GM18907 (cell line): ENCODE data around the gene MEGF11.
A peak's percentile ranks its signal among the peaks of the same experiment; 100 is the strongest.

Experiments used
- ATAC-seq: cut with Tn5 transposase; IDR thresholded peaks from one replicate; pipeline ENCODE4 v1.9.1; 2021; ENCODE audit warnings: mild to moderate bottlenecking, moderate library complexity; ENCODE audit not compliant: unreplicated experiment

The MEGF11 gene

DNA sequence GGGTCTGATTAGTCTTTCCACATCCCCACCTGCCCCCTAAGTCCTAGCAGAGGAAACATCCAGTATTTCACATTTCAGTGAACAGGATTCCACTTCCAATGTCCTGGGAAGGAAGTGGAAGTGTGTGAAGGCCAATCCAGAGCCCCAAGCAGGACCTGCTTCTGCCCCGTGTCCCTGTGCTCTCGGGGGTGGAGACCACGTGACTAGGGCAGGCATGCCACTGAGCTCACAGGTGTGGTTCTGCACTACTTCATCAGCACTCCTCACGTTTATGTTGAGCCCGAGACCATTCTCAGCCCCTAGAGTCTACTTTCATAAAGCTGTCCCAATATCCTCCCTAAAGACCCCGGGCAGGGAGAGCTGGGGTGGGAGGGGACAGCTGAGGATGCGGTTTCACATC, 299.9 kb downstream of the MEGF11 start:
- no peak for ATAC-seq

DNA sequence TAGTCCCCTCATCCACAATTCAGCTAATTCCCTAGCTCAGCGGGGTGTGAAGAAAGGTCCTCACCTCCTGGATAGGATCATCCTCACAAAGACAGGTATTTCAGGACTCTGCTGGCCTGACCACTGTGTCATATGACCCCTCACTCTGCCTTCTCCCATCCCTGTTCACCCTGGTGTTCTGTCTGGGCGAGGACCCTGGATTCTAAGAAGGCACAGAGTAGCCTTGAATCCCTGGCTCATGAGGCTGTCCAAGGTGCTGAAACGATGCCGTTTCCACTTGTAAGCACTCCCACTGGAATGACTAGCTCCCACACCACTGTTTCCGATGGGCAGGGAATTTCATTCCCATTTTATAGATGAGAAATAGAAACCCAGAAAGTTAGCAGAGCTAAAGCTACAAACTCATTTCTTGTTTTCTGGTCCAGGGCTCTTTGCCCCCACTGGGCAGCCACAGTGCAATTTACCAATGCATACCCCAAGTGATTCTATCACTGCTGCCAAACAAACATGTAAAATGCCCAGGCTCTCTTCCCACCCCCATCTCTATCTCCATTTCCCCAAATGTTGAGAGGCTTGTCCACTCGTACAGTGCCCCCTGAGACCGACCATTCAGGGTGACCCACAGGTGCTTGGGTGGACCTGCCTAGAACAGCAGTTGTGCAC, 301.0 kb downstream of the MEGF11 start:
- ATAC-seq, result no peak

DNA sequence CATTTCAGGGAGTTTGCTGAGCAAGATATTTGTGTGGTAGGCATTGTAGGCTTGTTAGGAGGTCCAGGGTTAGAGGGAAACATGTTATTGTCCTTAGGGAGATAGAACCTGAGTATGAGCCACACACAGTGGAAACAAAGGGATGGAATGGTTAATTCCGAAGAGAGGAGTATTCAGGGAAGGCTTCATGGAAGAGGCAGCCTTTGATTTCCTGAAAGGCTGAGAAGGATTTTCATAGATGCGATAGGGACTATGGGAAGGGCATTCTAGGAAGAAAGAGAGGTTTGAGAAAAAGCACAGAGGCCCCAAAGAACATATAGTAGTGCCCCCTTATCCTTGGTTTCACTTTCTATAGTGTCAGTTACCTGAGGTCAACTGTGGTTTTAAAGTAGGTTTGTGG, 302.5 kb downstream of the MEGF11 start:
- no peak for ATAC-seq

DNA sequence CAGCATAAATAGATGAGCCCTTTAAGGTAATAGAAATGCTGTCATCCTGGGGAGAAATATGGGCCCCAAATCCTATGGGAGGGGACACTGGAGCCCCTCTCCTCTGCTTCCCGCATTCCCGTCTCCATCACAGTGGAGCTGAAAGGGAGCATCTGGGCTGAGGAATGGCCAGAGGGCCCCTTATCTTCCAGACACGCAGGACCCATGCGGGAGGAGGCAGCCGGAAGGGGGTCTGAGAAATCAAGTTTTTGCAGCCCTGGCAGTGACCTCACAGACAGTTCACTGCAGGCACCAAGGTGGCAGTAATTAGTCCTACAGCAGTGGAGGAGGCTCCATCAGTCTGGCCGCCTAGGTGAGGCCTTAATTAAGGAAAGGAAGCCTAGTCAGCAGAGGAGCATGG, 304.1 kb downstream of the MEGF11 start:
- no peak for ATAC-seq

DNA sequence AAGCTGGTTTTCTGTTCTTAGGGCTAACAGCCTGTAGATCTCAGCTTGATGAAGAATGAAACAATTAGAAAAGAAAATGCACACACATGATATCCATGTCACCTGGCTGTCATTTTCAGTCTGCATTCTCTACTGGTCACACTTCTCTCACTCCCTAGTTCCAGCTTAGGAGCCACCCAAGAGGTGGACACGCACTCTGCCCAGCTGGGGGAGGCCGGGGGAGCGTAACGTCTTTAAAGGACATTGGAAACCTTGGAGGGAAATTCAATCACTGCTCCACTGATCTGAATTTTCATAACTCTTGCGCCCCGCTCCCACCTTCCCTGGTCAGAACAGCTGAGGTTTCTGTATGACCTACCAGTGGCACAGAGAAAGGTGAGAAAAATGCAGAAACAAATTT, 304.5 kb downstream of the MEGF11 start:
- ATAC-seq, result no peak

DNA sequence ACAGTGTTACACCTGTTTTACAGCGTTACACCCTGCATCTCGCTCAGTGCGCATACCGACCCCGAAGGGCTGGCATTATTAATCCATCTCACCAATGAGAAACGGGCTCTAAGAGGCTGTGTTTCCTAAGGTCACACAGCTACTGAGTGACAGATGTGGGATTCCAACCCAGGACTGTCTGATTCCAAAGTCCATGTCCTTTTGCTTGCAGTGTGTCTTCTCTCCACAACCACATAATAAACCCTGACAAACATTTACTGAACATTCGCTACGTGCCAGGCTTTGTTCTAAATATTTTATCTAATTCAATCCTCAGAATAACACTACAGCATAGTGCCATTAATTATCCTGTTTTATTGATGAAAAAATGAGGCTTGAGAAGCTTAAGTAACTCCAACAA, 305.2 kb downstream of the MEGF11 start:
- no peak for ATAC-seq

DNA sequence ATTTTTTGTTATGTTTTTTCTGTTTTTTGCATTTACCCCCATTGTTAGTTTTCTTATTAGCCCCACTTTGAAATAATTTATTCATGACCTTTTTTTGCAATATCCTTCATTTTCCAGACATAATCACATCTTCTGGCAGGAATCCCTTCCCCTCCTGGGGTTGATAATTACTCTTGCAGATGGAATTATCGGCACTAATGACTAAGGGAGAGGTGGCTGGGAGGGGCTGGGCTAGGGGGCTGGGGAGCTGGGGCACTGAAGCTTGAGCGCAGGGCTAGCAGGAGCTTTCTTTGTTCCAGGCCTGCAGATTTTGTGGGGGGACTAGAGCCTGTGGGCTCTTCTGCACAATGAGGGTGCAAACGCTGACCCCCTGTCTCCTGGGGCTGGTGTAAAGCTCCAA, 306.5 kb downstream of the MEGF11 start:
- no peak for ATAC-seq

DNA sequence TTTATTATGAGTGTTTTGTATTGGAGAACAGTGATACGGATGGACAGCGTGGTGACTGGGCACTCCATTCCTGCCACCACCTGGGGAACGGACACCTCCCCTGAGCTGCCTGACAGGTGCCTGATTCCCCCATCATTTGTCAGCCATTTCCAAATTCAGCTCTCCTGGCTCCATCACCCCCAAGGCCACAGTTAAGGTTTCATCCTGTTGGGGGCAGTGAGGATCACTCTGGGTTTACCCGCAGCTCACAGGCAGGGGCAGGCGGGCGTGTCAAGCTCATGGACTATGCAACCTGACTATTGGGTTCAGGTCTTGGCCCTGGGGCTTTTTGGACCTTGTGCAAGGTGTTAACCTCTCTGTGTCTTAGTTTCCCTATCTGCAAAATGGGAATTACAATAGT, 307.9 kb downstream of the MEGF11 start:
- ATAC-seq, result no peak

DNA sequence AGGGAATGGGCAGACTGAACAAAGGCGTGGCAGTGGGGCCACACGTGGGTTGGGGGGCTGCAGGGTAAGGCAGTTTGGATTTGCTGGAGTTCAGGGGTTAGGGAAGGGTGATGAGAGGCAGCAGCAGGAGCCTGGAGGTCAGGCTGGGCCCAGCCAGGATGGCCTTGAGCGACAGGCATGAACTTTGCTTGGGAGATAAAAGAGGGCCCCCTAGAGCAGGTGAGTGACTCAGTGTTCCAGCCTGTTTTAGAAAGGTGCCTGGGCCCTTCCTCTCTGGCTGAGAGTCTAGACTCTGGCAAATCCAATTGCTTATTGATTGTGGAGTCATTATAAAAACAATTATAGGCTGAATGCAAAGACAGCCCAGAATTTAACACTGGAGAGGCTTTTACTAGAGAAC, 309.1 kb downstream of the MEGF11 start:
- no peak for ATAC-seq

DNA sequence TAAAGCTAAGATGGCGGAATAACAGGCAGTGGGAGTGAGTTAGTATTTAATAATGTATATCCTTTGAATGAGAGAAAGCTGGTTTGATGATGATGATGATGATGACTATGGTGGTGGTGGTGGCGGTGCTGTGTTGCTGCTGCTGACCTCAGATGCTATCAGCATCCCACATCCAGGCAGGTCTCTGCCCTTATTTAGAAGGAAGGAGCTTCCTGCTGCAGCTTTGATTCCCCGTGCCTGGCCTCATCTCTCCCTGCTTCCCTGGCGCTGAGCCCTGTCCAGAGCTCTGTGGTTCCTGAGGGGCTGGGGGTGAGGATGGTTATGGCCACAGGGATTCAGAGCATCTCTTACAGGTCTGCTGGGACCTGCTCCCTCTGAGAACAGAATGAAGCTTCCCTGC, 311.1 kb downstream of the MEGF11 start:
- ATAC-seq, result no peak

DNA sequence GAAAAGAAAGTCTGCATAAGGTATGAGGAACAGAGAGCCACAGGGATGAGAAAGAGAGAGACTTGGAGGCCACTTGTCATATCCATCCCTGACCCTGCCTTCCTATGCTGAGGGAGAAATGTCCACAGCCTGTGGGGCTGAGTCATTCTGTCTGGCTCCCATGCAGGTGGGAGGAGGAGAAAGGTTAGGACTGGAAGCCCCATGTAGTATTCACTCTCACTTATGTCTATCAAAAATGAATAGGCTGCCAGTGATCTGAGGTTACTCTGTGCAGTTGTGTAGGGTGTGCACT, 313.0 kb downstream of the MEGF11 start:
- no peak for ATAC-seq

DNA sequence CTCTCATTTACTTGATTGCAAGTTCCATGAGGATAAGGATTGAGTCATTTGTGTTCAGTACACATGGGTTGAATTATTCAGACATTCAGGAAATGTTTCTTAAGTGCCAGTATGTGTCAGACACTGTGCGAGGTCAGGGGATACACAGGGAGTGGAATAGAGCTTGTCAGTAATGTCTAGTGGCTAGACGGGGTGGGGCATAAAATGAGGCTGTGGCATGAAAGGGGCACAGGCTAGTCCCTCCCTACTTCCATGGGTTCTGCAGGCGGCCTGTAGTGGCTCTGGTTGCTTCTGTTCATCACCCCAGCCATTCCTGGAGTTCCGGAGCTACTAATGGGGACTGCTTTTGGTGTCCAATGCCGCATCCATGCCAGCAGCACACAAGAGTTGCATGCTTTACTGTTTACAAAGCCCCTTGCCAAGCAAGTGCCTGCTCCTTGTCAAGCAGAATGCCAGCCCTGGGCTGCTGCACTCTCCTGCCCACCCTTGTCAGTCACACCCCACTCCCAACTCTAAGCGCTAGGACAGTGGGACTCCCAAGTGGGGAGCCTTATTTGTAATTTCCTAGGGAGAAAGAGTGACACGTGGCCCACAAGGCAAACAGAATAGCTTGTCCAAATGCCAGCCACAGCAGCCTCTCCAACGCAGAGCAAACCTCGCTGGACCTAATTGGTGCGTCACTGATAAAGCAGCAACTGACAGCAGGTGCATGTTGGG, 313.5 kb downstream of the MEGF11 start:
- no peak for ATAC-seq

DNA sequence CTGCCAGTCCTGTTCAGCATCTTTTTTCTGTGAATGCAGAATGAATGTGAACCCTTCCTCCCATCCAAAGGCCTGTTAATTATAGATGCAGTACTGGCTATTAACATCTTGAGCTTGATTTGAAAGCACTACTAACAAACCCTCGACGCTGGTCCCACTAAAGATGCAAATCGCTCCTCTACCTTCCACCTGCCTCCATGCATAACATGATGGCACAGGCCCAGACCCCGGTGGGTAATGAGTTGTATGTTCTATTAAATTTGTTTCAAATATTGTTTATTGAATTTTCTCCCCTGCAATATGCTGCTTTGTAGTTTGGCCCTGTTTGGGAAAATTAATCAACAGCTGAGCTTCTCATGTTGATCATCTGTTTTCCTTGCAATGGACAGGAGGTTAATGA, 314.9 kb downstream of the MEGF11 start:
- no peak for ATAC-seq

DNA sequence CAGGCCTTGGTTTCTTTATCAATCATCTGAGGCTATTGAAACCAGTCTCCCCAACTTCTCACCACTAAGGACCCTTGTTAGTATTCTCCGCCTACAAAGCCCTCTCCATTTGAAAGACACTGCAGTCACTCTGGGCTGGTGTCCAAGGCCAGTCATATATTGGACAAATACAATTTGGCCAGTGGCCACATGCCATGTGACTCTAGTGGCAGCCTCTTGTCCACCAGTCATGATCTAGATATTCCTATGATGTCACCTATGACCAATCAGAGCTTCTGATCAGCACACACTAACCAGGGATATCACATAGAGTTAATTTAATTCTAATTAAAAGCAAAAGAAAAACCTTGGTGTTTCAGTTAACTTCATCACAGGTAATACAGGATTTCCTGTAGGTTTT, 316.1 kb downstream of the MEGF11 start:
- ATAC-seq, result no peak

DNA sequence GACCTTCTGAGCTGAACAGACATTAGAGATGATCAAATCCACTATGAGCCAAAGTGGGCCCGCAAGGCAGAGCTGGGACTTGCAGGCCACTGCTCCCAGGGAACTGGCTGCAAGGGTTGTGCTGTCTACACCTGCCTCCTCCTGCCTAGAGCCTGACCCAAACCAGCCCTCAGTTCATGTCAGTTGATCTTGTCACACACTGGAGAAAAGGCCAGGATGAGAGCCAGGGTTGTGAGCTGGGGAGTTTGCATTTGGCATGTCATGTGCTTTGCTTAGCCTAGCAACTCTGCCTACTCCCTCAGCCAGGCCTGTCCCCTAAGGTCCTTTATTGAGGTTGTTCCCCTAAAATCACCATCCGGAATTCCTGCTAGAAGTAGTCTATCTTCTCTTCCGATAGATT, 316.5 kb downstream of the MEGF11 start:
- ATAC-seq, result no peak

DNA sequence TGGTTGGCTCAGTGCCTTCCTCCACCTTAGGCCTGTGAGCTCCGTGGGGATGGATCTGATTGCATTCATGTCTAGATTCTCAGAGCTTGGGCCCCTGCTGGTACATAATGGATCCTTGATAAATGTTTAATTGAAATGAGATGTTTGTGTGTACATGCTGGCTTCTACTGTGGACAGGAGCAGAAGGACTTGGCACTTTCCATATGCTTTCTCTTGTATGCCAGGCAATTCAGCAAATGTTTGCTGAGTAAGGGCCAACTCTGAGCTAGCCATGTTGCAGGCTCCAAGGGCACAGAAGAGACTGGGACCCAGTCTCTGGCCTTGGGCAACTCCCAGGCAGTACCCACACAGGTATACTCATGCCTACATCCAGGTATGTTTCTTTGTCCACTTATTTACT, 317.3 kb downstream of the MEGF11 start:
- no peak for ATAC-seq

DNA sequence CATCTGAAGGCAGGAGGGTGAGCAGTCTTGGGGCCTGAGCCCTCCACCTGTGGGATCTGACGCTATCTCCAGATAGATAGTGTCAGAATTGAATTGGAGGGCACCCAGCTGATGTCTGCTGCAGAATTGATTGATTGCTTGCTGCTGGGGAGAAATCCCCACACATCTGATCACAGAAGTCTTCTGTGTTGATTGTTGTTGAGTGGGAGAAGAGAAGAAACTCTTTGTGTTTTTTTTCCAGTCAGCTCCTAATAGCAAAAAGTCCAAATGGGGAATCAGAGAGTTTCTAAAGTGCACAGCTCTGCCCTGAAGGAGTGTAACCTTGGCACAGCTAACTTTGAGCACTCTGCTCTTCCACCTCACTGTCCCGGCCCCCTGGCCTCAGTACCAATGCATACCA, 318.2 kb downstream of the MEGF11 start:
- no peak for ATAC-seq

DNA sequence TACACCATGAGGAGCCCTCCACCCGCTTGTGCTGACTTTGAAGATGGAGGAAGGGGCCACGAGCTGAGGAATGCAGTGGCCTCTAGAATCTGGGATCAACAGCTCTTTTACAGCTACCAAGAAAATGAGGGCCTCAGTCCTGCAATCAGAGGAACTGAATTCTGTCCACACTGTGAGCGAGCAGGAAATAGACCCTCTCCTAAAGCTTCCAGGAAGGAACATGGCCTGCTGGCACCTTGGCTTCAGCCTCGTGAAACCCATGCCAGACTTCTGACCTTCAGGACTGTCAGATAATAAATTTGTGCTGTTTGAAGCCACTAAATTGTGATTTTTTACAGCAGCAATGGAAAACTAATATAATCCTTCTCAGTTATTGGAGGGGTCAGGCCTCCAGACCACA, 322.3 kb downstream of the MEGF11 start:
- no peak for ATAC-seq

DNA sequence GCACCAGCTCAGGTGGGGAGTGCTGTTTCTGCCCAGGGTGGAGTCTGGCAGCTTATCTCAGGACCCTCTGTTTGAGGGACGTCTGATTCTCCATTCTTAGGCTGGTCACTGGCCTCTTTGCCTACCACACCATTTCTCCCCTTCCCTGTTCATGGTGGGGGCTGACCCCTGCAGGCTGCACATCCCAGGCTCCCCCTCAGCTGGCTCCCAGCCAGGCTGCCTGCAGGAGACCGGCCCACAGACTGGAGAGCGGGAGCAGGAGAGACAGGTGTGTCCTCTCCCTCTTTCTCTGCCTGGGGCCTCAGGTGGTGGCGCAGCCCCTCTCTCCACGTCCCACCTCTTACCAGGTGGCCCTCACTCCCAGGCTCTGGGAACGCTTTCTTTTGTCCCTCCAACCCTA, 323.4 kb downstream of the MEGF11 start:
- ATAC-seq, result no peak

DNA sequence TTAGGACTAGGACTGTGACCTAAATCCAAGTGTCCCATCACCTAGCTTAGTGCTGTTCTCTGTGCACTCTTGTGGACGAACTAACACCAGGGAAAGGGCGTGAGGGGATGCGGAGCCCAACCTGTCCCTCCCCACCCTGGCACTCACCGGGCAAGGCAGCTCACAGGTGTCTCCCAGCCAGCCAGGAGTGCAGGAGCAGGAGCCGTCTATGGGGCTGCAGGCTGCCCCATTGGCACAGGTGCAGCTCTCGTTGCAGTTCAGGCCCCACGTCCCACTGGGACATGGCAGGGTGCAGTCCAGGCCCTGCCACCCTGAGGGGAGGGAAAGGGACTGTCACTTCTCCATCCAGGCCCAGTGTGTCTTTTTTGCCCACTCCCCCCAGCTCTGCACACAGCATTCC, 324.0 kb downstream of the MEGF11 start:
- no peak for ATAC-seq

DNA sequence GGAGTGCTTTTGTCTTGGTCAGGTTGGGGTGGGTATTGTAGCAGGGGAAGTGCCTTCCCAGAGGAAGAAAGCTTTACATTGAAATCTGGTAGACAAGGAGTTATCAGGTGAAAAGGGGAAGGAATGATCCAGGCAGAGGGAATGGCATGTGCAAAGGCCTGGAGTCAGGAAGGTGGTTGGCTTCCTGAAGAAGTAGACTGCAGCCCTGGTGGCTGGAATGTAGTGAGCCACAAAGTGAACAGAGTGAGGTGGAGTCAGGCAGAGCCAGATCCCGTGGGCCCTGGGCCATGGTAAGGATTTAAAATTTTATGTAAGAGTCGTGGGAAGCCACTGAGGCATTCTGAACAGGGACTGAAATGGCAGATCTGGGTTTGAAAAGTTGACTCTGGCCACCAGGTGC, 326.0 kb downstream of the MEGF11 start:
- no peak for ATAC-seq

DNA sequence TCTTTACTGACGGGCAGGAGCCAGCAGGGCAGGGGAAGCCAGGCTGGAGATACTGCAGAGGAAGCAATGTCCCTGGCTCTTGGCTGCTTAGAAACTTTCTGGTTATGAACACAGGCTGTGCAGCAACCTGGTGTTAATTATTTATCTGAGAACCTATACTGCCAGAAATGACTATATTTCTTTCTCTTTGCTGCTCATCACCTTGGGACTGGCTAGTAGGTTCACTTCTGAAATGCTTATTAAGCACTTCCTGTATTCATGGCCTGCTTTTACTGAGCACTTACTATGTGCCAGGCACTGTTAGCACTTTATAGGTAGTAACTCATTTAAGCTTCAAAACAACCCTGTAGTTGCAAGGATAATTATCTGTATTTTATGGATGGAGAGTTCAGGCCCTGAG, 326.7 kb downstream of the MEGF11 start:
- peak; percentile 64 for ATAC-seq

DNA sequence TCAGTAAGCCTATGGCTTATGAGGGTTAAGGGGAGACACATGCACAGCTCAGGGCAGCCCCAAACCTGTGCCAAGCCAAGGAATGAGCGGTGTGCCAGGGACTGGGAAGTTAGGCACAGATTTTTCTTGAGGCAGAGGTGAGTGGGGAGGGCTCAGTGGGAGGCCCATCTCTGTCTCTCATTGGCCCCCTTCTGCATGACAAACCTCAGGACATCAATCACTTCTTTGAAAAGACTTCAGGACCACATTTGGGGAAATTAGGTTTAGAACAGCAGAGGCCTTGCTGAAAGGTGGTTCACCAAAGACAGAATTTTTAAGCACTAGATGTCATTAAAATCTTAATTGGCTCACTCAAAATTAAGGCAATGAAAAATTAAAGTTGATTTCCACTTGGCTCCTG, 327.1 kb downstream of the MEGF11 start:
- ATAC-seq, result peak; percentile 3
